GM23338 (cell line): Measurements from ENCODE around the gene PTGDS. TPM values are rescaled to one million over a fixed set of nuclear protein-coding genes. Genes with fewer than 3 reads are reported as not detected.

Source experiments
- ATAC-seq: fragments of 200-7000 bp; cut with Tn5 transposase; 3 replicates; pipeline ENCODE4 v1.9.1; 2020
- DNase-seq: peaks from one replicate; pipeline ENCODE4 v3.0.0-alpha.2; 2015; ENCODE audit warnings: low spot score
- H2AFZ ChIP-seq: fragments of 200-600 bp; sonication (generic); 2 replicates; pipeline ENCODE4 v1.8.0; 2016; ENCODE audit warnings: antibody characterized with exemption, mild to moderate bottlenecking, moderate library complexity
- H3F3A ChIP-seq: fragments of 200-600 bp; sonication (generic); replicated peaks from 2 replicates; pipeline ENCODE4 v1.8.0; 2017; ENCODE audit warnings: antibody characterized with exemption, mixed run types, low read depth
- H3K27ac ChIP-seq: fragments of 200-600 bp; sonication (generic); 2 replicates; pipeline ENCODE4 v1.6.1; 2016; ENCODE audit warnings: low read depth
- H3K27me3 ChIP-seq: fragments of 200-600 bp; sonication (generic); 2 replicates; pipeline ENCODE4 v1.8.0; 2016; ENCODE audit warnings: mild to moderate bottlenecking, mixed run types, moderate library complexity; ENCODE audit not compliant: insufficient read depth
- H3K36me3 ChIP-seq: fragments of 200-600 bp; sonication (generic); 2 replicates; pipeline ENCODE4 v1.8.0; 2016; ENCODE audit warnings: mild to moderate bottlenecking; ENCODE audit not compliant: insufficient read depth
- H3K4me1 ChIP-seq: fragments of 200-600 bp; sonication (generic); 2 replicates; pipeline ENCODE4 v1.8.0; 2016; ENCODE audit warnings: mild to moderate bottlenecking, moderate library complexity; ENCODE audit not compliant: insufficient read depth
- H3K4me2 ChIP-seq: fragments of 200-600 bp; sonication (generic); 2 replicates; pipeline ENCODE4 v1.7.1; 2017; ENCODE audit warnings: mixed run types
- H3K4me3 ChIP-seq: fragments of 200-600 bp; sonication (generic); 2 replicates; pipeline ENCODE4 v1.6.1; 2016; ENCODE audit warnings: mixed run types
- H3K79me2 ChIP-seq: fragments of 200-600 bp; sonication (generic); replicated peaks from 2 replicates; pipeline ENCODE4 v1.8.0; 2017; ENCODE audit warnings: mild to moderate bottlenecking; ENCODE audit not compliant: insufficient read depth
- H3K9me2 ChIP-seq: fragments of 200-600 bp; sonication (generic); 2 replicates; pipeline ENCODE4 v1.8.0; 2017; ENCODE audit not compliant: insufficient read depth
- H4K20me1 ChIP-seq: fragments of 200-600 bp; sonication (generic); replicated peaks from 2 replicates; pipeline ENCODE4 v1.8.0; 2017; ENCODE audit warnings: mild to moderate bottlenecking; ENCODE audit not compliant: insufficient read depth
- H3K27ac Mint-ChIP-seq: 2 replicates; pipeline ENCODE4 v1.8.0; 2020; ENCODE audit warnings: inconsistent platforms, mild to moderate bottlenecking, moderate library complexity, mixed read lengths
- H3K27me3 Mint-ChIP-seq: 3 replicates; pipeline ENCODE4 v1.8.0; 2022; ENCODE audit warnings: low read depth, mild to moderate bottlenecking, moderate library complexity, mixed read lengths, inconsistent platforms; ENCODE audit not compliant: insufficient read depth, poor library complexity
- H3K36me3 Mint-ChIP-seq: 3 replicates; pipeline ENCODE4 v1.8.0; 2021; ENCODE audit warnings: low read depth, mild to moderate bottlenecking, inconsistent platforms, moderate library complexity, mixed read lengths
- H3K4me1 Mint-ChIP-seq: 3 replicates; pipeline ENCODE4 v1.8.0; 2020; ENCODE audit warnings: mild to moderate bottlenecking, inconsistent platforms, mixed read lengths
- H3K4me3 Mint-ChIP-seq: 3 replicates; pipeline ENCODE4 v1.8.0; 2021; ENCODE audit warnings: moderate library complexity, mild to moderate bottlenecking, inconsistent platforms, mixed read lengths
- H3K9me3 Mint-ChIP-seq: 3 replicates; pipeline ENCODE4 v1.8.0; 2020; ENCODE audit warnings: moderate library complexity, mild to moderate bottlenecking, inconsistent platforms, mixed read lengths
- CREB1 ChIP-seq: fragments of 250-450 bp; sonication (Bioruptor Pico); IDR thresholded peaks from 2 replicates; pipeline ENCODE4 v1.5.0; 2020; ENCODE audit warnings: low read depth, mild to moderate bottlenecking, moderate library complexity
- EZH2phosphoT487 ChIP-seq: fragments of 200-600 bp; sonication (generic); IDR thresholded peaks from one replicate; pipeline ENCODE4 v1.8.1; 2018; ENCODE audit warnings: antibody characterized with exemption; ENCODE audit not compliant: unreplicated experiment
- POLR2AphosphoS5 ChIP-seq: IDR thresholded peaks from 2 replicates; pipeline ENCODE4 v1.6.1; 2016; ENCODE audit warnings: antibody characterized with exemption, low read depth
- STAT1 ChIP-seq: IDR thresholded peaks from one replicate; pipeline ENCODE4 v1.6.1; 2016; ENCODE audit warnings: antibody characterized with exemption; ENCODE audit not compliant: unreplicated experiment
- ZNF331 ChIP-seq: fragments of 250-450 bp; sonication (Bioruptor Pico); IDR thresholded peaks from 2 replicates; pipeline ENCODE4 v1.5.0; 2020; ENCODE audit warnings: low read depth, mild to moderate bottlenecking, moderate library complexity
- polyA plus RNA-seq: library from polyadenylated mRNA; unstranded; fragments of >200 nt; fragmentation: Nextera tagmentation; extraction: Ambion mirVana; gene quantifications from 2 replicates; pipeline ENCODE4 v1.2.1, GENCODE V29; 2016
- total RNA-seq: library from RNA; depleted of rRNA; stranded (reverse); fragments of >200 nt; shearing (Covaris generic); gene quantifications from 2 replicates; pipeline ENCODE4 v1.2.3, GENCODE V29; 2014
- TF ChIP-seq, protein P1 (sequence below), 2 experiments: fragments of 200-600 bp in 1 of 2; sonication (generic) in 1 of 2; conservative IDR thresholded peaks; 2 replicates each; pipeline versions ENCODE4 v1.5.1 to v1.6.1; 2016 to 2017; ENCODE audit warnings: antibody characterized with exemption in 2 of 2, low read depth in 2 of 2, mild to moderate bottlenecking in 2 of 2, moderate library complexity in 1 of 2
- TF ChIP-seq, protein P2 (sequence below): fragments of 250-450 bp; sonication (Bioruptor Pico); IDR thresholded peaks from 2 replicates; pipeline ENCODE4 v1.5.0; 2020; ENCODE audit warnings: mild to moderate bottlenecking, moderate library complexity
- TF ChIP-seq, protein P3 (sequence below): IDR thresholded peaks from 2 replicates; pipeline ENCODE4 v1.6.1; 2016; ENCODE audit warnings: antibody characterized with exemption

PTGDS gene
- total and polyA plus RNA-seq, 2 experiments from 2014 or later: 1.9 to 3.1 TPM

DNA sequence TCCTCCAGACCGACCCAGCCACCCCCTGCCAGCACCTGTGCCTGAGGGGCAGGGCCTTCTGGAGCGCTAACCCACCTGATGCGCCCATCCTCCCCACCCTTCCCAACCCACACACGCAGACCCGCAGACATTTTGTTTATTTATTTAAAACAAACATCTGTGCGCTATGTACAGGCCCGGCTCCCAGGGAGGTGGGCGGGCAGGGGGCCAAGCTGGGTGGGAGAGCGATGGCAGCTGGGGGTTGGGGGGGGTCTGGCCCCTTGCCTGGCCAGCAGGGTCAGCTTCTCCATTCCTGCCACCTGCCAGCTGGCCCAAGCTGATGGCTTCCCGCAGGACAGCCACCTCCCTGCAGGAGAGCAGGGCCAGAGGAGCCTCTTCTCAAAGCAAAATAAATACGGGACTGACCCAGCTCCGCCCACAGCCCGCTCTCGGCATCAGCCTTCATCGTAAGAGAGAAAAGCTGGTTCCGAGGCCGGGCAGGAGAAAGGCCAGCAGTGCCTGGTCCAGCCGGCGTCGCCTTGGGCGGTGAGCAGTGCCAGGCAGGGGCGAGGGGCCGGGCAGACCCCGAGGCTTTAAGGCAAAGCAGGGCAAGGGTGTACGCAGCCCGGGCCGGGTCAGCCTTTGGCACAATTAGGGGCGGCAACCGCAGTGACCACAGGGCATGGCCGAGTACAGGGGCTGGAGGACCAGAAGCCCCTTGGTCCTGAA is 30.0 kb downstream of the PTGDS start (continued):
- TF ChIP-seq, protein P1, sequence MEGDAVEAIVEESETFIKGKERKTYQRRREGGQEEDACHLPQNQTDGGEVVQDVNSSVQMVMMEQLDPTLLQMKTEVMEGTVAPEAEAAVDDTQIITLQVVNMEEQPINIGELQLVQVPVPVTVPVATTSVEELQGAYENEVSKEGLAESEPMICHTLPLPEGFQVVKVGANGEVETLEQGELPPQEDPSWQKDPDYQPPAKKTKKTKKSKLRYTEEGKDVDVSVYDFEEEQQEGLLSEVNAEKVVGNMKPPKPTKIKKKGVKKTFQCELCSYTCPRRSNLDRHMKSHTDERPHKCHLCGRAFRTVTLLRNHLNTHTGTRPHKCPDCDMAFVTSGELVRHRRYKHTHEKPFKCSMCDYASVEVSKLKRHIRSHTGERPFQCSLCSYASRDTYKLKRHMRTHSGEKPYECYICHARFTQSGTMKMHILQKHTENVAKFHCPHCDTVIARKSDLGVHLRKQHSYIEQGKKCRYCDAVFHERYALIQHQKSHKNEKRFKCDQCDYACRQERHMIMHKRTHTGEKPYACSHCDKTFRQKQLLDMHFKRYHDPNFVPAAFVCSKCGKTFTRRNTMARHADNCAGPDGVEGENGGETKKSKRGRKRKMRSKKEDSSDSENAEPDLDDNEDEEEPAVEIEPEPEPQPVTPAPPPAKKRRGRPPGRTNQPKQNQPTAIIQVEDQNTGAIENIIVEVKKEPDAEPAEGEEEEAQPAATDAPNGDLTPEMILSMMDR (conservative IDR thresholded peaks at IDR 0.05; ENCODE audit: low read depth in 2 of 2): no peak

DNA sequence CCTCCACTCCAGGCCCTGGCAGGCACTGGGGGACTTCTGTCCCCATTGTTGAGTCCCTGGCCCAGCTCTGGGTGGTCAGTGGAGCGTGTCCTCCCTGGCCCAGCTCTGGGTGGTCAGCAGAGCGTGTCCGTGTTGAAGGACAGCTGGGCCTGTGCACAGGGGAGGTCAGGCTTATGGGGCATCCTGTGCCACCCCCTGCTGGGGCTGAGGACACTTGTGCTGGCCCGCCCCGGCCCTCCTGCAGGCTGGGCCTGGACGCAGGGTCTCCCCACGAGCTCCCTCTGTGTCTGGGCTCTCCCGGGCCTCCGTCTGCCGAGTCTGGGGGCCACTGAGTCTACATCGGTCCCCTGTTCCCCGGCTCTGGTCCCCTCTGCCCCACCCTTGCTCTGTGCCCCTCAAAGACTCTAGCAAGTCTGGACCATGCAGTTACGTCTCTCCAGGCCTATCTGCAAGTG is 30.5 kb downstream of the PTGDS start:
- no peak overlapping the region for H2AFZ ChIP-seq
- H3K79me2 ChIP-seq: no peaks in the 10 kb centered on the region
- no peak overlapping the region for H3K4me2 ChIP-seq
- Mint-ChIP-seq H3K9me3 (peaks cover 19% of the 10 kb centered on the region), H3K36me3 (peaks cover 6% of the 10 kb centered on the region; the same call in 2 of the 3 replicates), H3K4me3 (no peak overlapping the region), H3K27ac (no peak overlapping the region), H3K27me3 (peaks cover 3% of the 10 kb centered on the region), H3K4me1 (no peaks in the 10 kb centered on the region)
- H3K36me3 ChIP-seq: no peaks in the 10 kb centered on the region
- no peaks in the 10 kb centered on the region for H3K4me1 ChIP-seq
- no peaks in the 10 kb centered on the region for H3K27me3 ChIP-seq
- no peaks in the 10 kb centered on the region for H4K20me1 ChIP-seq
- no peak for TF ChIP-seq POLR2AphosphoS5
- TF ChIP-seq, protein P2, sequence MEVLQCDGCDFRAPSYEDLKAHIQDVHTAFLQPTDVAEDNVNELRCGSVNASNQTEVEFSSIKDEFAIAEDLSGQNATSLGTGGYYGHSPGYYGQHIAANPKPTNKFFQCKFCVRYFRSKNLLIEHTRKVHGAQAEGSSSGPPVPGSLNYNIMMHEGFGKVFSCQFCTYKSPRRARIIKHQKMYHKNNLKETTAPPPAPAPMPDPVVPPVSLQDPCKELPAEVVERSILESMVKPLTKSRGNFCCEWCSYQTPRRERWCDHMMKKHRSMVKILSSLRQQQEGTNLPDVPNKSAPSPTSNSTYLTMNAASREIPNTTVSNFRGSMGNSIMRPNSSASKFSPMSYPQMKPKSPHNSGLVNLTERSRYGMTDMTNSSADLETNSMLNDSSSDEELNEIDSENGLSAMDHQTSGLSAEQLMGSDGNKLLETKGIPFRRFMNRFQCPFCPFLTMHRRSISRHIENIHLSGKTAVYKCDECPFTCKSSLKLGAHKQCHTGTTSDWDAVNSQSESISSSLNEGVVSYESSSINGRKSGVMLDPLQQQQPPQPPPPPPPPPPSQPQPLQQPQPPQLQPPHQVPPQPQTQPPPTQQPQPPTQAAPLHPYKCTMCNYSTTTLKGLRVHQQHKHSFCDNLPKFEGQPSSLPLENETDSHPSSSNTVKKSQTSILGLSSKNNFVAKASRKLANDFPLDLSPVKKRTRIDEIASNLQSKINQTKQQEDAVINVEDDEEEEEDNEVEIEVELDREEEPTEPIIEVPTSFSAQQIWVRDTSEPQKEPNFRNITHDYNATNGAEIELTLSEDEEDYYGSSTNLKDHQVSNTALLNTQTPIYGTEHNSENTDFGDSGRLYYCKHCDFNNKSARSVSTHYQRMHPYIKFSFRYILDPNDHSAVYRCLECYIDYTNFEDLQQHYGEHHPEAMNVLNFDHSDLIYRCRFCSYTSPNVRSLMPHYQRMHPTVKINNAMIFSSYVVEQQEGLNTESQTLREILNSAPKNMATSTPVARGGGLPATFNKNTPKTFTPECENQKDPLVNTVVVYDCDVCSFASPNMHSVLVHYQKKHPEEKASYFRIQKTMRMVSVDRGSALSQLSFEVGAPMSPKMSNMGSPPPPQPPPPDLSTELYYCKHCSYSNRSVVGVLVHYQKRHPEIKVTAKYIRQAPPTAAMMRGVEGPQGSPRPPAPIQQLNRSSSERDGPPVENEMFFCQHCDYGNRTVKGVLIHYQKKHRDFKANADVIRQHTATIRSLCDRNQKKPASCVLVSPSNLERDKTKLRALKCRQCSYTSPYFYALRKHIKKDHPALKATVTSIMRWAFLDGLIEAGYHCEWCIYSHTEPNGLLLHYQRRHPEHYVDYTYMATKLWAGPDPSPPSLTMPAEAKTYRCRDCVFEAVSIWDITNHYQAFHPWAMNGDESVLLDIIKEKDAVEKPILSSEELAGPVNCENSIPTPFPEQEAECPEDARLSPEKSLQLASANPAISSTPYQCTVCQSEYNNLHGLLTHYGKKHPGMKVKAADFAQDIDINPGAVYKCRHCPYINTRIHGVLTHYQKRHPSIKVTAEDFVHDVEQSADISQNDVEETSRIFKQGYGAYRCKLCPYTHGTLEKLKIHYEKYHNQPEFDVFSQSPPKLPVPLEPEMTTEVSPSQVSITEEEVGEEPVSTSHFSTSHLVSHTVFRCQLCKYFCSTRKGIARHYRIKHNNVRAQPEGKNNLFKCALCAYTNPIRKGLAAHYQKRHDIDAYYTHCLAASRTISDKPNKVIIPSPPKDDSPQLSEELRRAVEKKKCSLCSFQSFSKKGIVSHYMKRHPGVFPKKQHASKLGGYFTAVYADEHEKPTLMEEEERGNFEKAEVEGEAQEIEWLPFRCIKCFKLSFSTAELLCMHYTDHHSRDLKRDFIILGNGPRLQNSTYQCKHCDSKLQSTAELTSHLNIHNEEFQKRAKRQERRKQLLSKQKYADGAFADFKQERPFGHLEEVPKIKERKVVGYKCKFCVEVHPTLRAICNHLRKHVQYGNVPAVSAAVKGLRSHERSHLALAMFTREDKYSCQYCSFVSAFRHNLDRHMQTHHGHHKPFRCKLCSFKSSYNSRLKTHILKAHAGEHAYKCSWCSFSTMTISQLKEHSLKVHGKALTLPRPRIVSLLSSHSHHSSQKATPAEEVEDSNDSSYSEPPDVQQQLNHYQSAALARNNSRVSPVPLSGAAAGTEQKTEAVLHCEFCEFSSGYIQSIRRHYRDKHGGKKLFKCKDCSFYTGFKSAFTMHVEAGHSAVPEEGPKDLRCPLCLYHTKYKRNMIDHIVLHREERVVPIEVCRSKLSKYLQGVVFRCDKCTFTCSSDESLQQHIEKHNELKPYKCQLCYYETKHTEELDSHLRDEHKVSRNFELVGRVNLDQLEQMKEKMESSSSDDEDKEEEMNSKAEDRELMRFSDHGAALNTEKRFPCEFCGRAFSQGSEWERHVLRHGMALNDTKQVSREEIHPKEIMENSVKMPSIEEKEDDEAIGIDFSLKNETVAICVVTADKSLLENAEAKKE (CRISPR knock-in tag): no peak
- TF ChIP-seq EZH2phosphoT487: no peak
- no peak for TF ChIP-seq CREB1 (CRISPR knock-in tag)
- TF ChIP-seq, protein P3, sequence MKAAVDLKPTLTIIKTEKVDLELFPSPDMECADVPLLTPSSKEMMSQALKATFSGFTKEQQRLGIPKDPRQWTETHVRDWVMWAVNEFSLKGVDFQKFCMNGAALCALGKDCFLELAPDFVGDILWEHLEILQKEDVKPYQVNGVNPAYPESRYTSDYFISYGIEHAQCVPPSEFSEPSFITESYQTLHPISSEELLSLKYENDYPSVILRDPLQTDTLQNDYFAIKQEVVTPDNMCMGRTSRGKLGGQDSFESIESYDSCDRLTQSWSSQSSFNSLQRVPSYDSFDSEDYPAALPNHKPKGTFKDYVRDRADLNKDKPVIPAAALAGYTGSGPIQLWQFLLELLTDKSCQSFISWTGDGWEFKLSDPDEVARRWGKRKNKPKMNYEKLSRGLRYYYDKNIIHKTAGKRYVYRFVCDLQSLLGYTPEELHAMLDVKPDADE: no peak
- TF ChIP-seq ZNF331 (CRISPR knock-in tag): no peak
- TF ChIP-seq, protein P1 (conservative IDR thresholded peaks at IDR 0.05; ENCODE audit: low read depth in 2 of 2): no peak
- no peak for TF ChIP-seq STAT1
- no peak overlapping the region for H3K27ac ChIP-seq
- no peak for ATAC-seq
- DNase-seq: no peak
- H3K9me2 ChIP-seq: no peaks in the 10 kb centered on the region
- H3F3A ChIP-seq: no peaks in the 10 kb centered on the region
- H3K4me3 ChIP-seq: no peak overlapping the region
